Tibial artery (tissue), 4 donors: ENCODE measurements around the gene TOLLIP.
"Not testable (repeated sequence)": the region's sequence is repeated elsewhere in the genome, so short reads cannot be mapped to it uniquely, and the experiment has no call there.

Experiments
- DNase-seq, 2 donors: peaks; one replicate each; pipeline ENCODE4 v3.0.0-alpha.2; 2019
- H3K27ac ChIP-seq, 2 donors: fragments of 200-600 bp; sonication (generic) in 1 of 2; 1 replicate in 1 of 2; 2 replicates in 1 of 2; pipeline ENCODE4 v1.5.1; 2018 to 2019; ENCODE audit warnings: mild to moderate bottlenecking in 1 of 2
- H3K27me3 ChIP-seq, 2 donors: fragments of 200-600 bp; sonication (generic) in 1 of 2; one replicate each; pipeline versions ENCODE4 v1.5.1 to v1.6.0; 2016 to 2019
- H3K36me3 ChIP-seq, 3 donors: fragments of 200-600 bp; sonication (generic) in 2 of 3; one replicate each; pipeline ENCODE4 v1.5.1; 2016 to 2019; ENCODE audit warnings: mild to moderate bottlenecking in 2 of 3
- H3K4me1 ChIP-seq, 4 donors: fragments of 200-600 bp; sonication (generic) in 2 of 4; 1 replicate in 3 of 4; 2 replicates in 1 of 4; pipeline ENCODE4 v1.5.1; 2016 to 2019
- H3K4me3 ChIP-seq, 2 donors: fragments of 200-600 bp; sonication (generic) in 1 of 2; 1 replicate in 1 of 2; 2 replicates in 1 of 2; pipeline ENCODE4 v1.5.1; 2018 to 2019; ENCODE audit warnings: mild to moderate bottlenecking in 2 of 2
- H3K9me3 ChIP-seq, 3 donors: fragments of 200-600 bp; sonication (generic) in 1 of 3; one replicate each; pipeline ENCODE4 v1.5.1; 2016 to 2019
- CTCF ChIP-seq, 2 experiments: fragments of 200-600 bp in 1 of 2; fragments of 450-650 bp in 1 of 2; IDR thresholded peaks; one replicate each; pipeline ENCODE4 v1.5.1; 2017 to 2019; ENCODE audit warnings: antibody characterized with exemption in 2 of 2, mild to moderate bottlenecking in 1 of 2, moderate library complexity in 1 of 2
- intact Hi-C: fragments of 100-400 bp; cut with DNase I; formaldehyde crosslinking; loops from one replicate; pipeline ENCODE4 v1.15.0; 2023; ENCODE audit warnings: low total_unique reads

Gene TOLLIP

GRCh38 chr11:1309498-1310317 lies at the start of gene TOLLIP:
Gene TOLLIP, minus strand, starts transcription at chr11:1309632. Its CDS starts 134 bp downstream, at chr11:1309498.
- Histone ChIP-seq H3K9me3 (peaks cover 0 to 3% (median 0%) of the 10 kb centered on the region in 3 donors), H3K36me3 (peaks cover 0 to 17% (median 12%) of the 10 kb centered on the region in 3 donors), H3K27ac (peak within 1 kb of the TSS; percentile 87 to 97), H3K27me3 (no peaks in the 10 kb centered on the region), H3K4me1 (peaks cover 0 to 39% (median 34%) of the 10 kb centered on the region in 4 donors), H3K4me3 (peak within 1 kb of the TSS; percentile 90 to 92)
- intact Hi-C loops = loop anchor here (2.0 to 10.0 kb wide), 3 partner anchors 27 to 205 kb away; no protein-coding TSS in a partner anchor
- peak; percentile 93 to 98 for DNase-seq
- TF ChIP-seq CTCF (IDR thresholded peaks at IDR 0.05) = peak; percentile 29 to 30

GRCh38 chr11:1358931-1359330 lies 49.5 kb upstream of the TOLLIP start:
- DNase-seq, H3K4me1 ChIP-seq, H3K9me3 ChIP-seq, H3K36me3 ChIP-seq, intact Hi-C loops, H3K4me3 ChIP-seq, H3K27ac ChIP-seq: not testable (repeated sequence)
- peaks cover 0 to 28% of the 10 kb centered on the region in 2 donors for H3K27me3 ChIP-seq

GRCh38 chr11:1358286-1358685 lies 48.9 kb upstream of the TOLLIP start:
- H3K4me3 ChIP-seq = no peak overlapping the region
- H3K36me3 ChIP-seq = no peaks in the 10 kb centered on the region
- no peak overlapping the region for H3K27ac ChIP-seq
- H3K27me3 ChIP-seq = peaks cover 0 to 34% of the 10 kb centered on the region in 2 donors
- no peak for TF ChIP-seq CTCF (IDR thresholded peaks at IDR 0.05)
- no peak for DNase-seq
- intact Hi-C loops = no loop called here
- peaks cover 0 to 2% (median 0%) of the 10 kb centered on the region in 3 donors for H3K9me3 ChIP-seq
- no peaks in the 10 kb centered on the region for H3K4me1 ChIP-seq

- Histone ChIP-seq H3K9me3 (no peaks in the 10 kb centered on the region), H3K27me3 (peaks cover 0 to 39% of the 10 kb centered on the region in 2 donors), H3K4me1 (no peaks in the 10 kb centered on the region), H3K4me3 (no peak overlapping the region), H3K36me3 (no peaks in the 10 kb centered on the region), H3K27ac (no peak overlapping the region)
- TF ChIP-seq CTCF (IDR thresholded peaks at IDR 0.05) = no peak
- intact Hi-C loops = no loop called here
- no peak for DNase-seq
These were observed 47.1 kb upstream of the TOLLIP start for GRCh38 chr11:1356478-1356960.

GRCh38 chr11:1356007-1356435 lies 46.6 kb upstream of the TOLLIP start:
- TF ChIP-seq CTCF (IDR thresholded peaks at IDR 0.05) = no peak
- no peak for DNase-seq
- Histone ChIP-seq H3K4me3 (no peak overlapping the region), H3K27me3 (peaks cover 0 to 39% of the 10 kb centered on the region in 2 donors), H3K4me1 (no peaks in the 10 kb centered on the region), H3K27ac (no peak overlapping the region), H3K9me3 (no peaks in the 10 kb centered on the region), H3K36me3 (no peaks in the 10 kb centered on the region)
- intact Hi-C loops = no loop called here
